Fibroblast of lung (primary cell): Measurements from ENCODE around the gene PTRH1.

Source experiments
- EZH2 ChIP-seq: IDR thresholded peaks from 2 replicates; pipeline ENCODE4 v1.5.1; 2012; ENCODE audit warnings: low read length, control low read depth, mild to moderate bottlenecking; ENCODE audit errors: missing control alignments
- TF ChIP-seq, protein P1 (sequence below), 2 donors: IDR thresholded peaks in 1 of 2; conservative IDR thresholded peaks in 1 of 2; 1 replicate in 1 of 2; 2 replicates in 1 of 2; pipeline ENCODE4 v1.5.1; 2011 to 2012; ENCODE audit warnings: low read length in 2 of 2, control low read depth in 1 of 2, inconsistent platforms in 1 of 2, low read depth in 1 of 2, mild to moderate bottlenecking in 1 of 2

DNA sequence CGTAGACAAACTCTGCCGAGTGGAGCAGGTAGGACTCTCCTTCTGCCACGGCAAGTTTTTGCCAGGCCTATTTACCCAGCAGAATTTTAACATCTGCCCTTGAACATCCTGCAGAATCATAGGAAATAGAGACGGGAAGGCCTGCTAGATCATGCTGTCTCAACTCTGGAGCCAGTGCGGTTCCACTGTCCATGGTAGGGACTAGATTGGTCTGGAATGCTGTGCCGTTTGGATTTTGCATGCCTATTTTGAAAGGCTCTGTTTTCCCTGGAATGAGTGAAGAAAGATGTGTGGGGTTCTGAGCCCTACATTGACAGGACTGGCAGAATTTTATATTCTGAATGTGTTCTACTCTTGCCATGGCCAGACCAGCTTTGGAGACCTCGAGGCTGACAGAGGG is 42.2 kb downstream of the PTRH1 start:
- TF ChIP-seq, protein P1, sequence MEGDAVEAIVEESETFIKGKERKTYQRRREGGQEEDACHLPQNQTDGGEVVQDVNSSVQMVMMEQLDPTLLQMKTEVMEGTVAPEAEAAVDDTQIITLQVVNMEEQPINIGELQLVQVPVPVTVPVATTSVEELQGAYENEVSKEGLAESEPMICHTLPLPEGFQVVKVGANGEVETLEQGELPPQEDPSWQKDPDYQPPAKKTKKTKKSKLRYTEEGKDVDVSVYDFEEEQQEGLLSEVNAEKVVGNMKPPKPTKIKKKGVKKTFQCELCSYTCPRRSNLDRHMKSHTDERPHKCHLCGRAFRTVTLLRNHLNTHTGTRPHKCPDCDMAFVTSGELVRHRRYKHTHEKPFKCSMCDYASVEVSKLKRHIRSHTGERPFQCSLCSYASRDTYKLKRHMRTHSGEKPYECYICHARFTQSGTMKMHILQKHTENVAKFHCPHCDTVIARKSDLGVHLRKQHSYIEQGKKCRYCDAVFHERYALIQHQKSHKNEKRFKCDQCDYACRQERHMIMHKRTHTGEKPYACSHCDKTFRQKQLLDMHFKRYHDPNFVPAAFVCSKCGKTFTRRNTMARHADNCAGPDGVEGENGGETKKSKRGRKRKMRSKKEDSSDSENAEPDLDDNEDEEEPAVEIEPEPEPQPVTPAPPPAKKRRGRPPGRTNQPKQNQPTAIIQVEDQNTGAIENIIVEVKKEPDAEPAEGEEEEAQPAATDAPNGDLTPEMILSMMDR (conservative IDR thresholded peaks at IDR 0.05 in 1 of 2, IDR thresholded peaks at IDR 0.05 in 1 of 2; ENCODE audit: low read depth in 1 of 2, low read length in 2 of 2) = no peak
- TF ChIP-seq EZH2 = no peak
